Measurements from ENCODE around the gene ZNF221. TPM values are rescaled to one million over a fixed set of nuclear protein-coding genes. Genes with fewer than 3 reads are reported as not detected.

Gene ZNF221
- total and polyA plus RNA-seq, 10 of the 15 experiments (the other 5 are each of a cell fraction or from before 2014, with no cell fraction given): 0.15 to 1.7 (median 0.45) TPM; not detected in 1

- no peak for TF ChIP-seq ZNF592 (IDR thresholded peaks at IDR 0.05)
Observed at GRCh38 chr19:44002566-44003460, 51.8 kb downstream of the ZNF221 start, which contains the start of gene ZNF230 (continued).

- WGBS (ENCODE audit: insufficient coverage, insufficient replicate concordance, low lambda C conversion rate, missing lambda C conversion rate): 1% methylated on average over 15 of the region's 15 CpGs
- peak; percentile 75 for ATAC-seq
- H3K36me3 ChIP-seq (ENCODE audit: control insufficient read depth in 2 of 2, insufficient read depth in 2 of 2, low read length in 1 of 2): peaks cover under 1 to 10% of the 10 kb centered on the region in 2 experiments; a peak in 2 of 4 replicates
- BruUV-seq (replicated peaks): no TSS peak
- H3K4me2 ChIP-seq (ENCODE audit: control insufficient read depth, insufficient read depth): peak overlapping the region; percentile 93
- peak overlapping the region; percentile 81 for H3K4me3 ChIP-seq
- POLR2A ChIA-PET: interaction anchor here (1.0 to 1.6 kb wide), 4 partner anchors 21 to 162 kb away, joined by 3 to 6 read pairs (median 4); partner anchors contain the start of genes ZNF221, ZNF226 and ZNF45
- no peaks in the 10 kb centered on the region for H3K27me3 ChIP-seq (replicated peaks in 1 of 2; ENCODE audit: control insufficient read depth in 2 of 2, insufficient read depth in 2 of 2, low read length in 1 of 2)
- intact Hi-C loops (cut with micrococcal nuclease; ENCODE audit: unreplicated experiment) (no loop called here), in situ Hi-C loops (cut with MboI) (no loop called here)
- RAD21 ChIA-PET (ENCODE audit: unreplicated experiment): interaction anchor here (0.8 to 1.7 kb wide), 4 partner anchors 49 to 335 kb away, joined by 3 to 4 read pairs (median 4); partner anchors contain the start of genes ZNF221 and ZNF223
- DNase-seq (ENCODE audit: low read depth, low spot score): no peak
- CTCF ChIA-PET: interaction anchor here (0.6 to 2.1 kb wide), 5 partner anchors 19 to 195 kb away, joined by 3 to 10 read pairs (median 5); partner anchors contain the start of genes ZNF222 and ZNF45
- TF ChIP-seq NR2F1 (conservative IDR thresholded peaks at IDR 0.05) (peak; percentile 42), CTCF (IDR thresholded peaks at IDR 0.05 in 2 of 3, conservative IDR thresholded peaks at IDR 0.05 in 1 of 3; ENCODE audit: control insufficient read depth in 2 of 3, extremely low read depth in 1 of 3, insufficient read depth in 1 of 3, low read depth in 3 of 3, low read length in 3 of 3) (peak in 1 of 3 experiments; percentile 15; a peak in 1 of 6 replicates), YY1 (IDR thresholded peaks at IDR 0.05; ENCODE audit: low read depth, low read length) (0 out of 2 replicates have a peak, but pooled peaks have one; percentile 4), ZNF24 (IDR thresholded peaks at IDR 0.05) (no peak), MEF2B (IDR thresholded peaks at IDR 0.05; ENCODE audit: partially characterized antibody, poor library complexity, severe bottlenecking) (no peak), RAD21 (IDR thresholded peaks at IDR 0.05; ENCODE audit: insufficient read depth, low read depth, low read length) (0 out of 2 replicates have a peak, but pooled peaks have one; percentile 4)
- SMC1A ChIA-PET (ENCODE audit: uncharacterized antibody, unreplicated experiment): interaction anchor here (0.8 to 2.7 kb wide), 6 partner anchors 19 to 91 kb away, joined by 3 to 11 read pairs (median 4); partner anchors contain the start of genes ZNF221, ZNF222 and ZNF45
- H3K27ac ChIP-seq (ENCODE audit: control insufficient read depth, insufficient read depth): peak overlapping the region; percentile 92
- H2AFZ ChIP-seq (ENCODE audit: control insufficient read depth, low read depth, low read length): peak overlapping the region; percentile 100
- peaks cover 7% of the 10 kb centered on the region for H3K4me1 ChIP-seq (ENCODE audit: control insufficient read depth, insufficient read depth, low read length)
- no peaks in the 10 kb centered on the region for H4K20me1 ChIP-seq (ENCODE audit: control insufficient read depth, insufficient read depth)
- FAIRE-seq: no peak
- H3K9ac ChIP-seq (ENCODE audit: control insufficient read depth, insufficient read depth, low read length): peak overlapping the region; percentile 91
- peaks cover 12% of the 10 kb centered on the region for H3K79me2 ChIP-seq (ENCODE audit: control insufficient read depth, insufficient read depth, low read length)
- H3K9me3 ChIP-seq (replicated peaks; ENCODE audit: control insufficient read depth, insufficient read depth, low read length): peaks cover 9% of the 10 kb centered on the region; the same call in 1 of the 3 replicates
Observed at GRCh38 chr19:44003461-44004009, 52.5 kb downstream of the ZNF221 start.

Data from GM12878 (cell line).